Measurements from ENCODE around the gene CFAP141.
A peak's percentile ranks its signal among the peaks of the same experiment; 100 is the strongest.

CFAP141 gene

DNA sequence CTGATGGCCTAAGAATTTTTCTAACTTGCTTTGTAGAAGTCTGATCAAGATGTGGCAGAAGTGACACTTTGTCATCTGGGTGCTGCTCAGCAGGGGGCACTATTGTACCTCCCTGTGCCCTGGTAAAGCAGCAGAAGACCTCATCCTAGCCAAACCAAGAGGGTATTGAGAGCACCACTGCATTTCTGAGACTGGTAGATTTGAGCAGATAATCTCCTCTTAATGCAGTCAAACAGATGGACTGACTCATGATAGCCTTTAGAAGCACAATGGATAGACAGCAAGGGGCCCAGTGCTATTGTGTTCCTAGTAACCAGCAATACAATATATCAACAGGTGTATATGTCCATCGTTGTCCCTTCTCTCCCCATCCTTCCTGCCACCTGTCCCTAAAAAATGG, 20.0 kb downstream of the CFAP141 start:
- peaks cover 0 to under 1% of the 10 kb centered on the region in 2 donors for H3K27me3 ChIP-seq (ENCODE audit: control insufficient read depth in 1 of 2, insufficient read depth in 2 of 2, low read length in 2 of 2)
- H3K9ac ChIP-seq (ENCODE audit: low read length in 2 of 2) = no peak overlapping the region
- H3K27ac ChIP-seq (ENCODE audit: low read length) = no peak overlapping the region
- no peak overlapping the region for H3K4me3 ChIP-seq (ENCODE audit: low read length in 2 of 2)
- H3K9me3 ChIP-seq (ENCODE audit: control insufficient read depth in 2 of 2, low read length in 2 of 2) = no peaks in the 10 kb centered on the region
- H3K36me3 ChIP-seq (ENCODE audit: control insufficient read depth in 2 of 2, insufficient read depth in 2 of 2, low read length in 2 of 2) = no peaks in the 10 kb centered on the region
- peaks cover 18% of the 10 kb centered on the region for H3K4me1 ChIP-seq (ENCODE audit: control insufficient read depth, insufficient read depth, low read length)

DNA sequence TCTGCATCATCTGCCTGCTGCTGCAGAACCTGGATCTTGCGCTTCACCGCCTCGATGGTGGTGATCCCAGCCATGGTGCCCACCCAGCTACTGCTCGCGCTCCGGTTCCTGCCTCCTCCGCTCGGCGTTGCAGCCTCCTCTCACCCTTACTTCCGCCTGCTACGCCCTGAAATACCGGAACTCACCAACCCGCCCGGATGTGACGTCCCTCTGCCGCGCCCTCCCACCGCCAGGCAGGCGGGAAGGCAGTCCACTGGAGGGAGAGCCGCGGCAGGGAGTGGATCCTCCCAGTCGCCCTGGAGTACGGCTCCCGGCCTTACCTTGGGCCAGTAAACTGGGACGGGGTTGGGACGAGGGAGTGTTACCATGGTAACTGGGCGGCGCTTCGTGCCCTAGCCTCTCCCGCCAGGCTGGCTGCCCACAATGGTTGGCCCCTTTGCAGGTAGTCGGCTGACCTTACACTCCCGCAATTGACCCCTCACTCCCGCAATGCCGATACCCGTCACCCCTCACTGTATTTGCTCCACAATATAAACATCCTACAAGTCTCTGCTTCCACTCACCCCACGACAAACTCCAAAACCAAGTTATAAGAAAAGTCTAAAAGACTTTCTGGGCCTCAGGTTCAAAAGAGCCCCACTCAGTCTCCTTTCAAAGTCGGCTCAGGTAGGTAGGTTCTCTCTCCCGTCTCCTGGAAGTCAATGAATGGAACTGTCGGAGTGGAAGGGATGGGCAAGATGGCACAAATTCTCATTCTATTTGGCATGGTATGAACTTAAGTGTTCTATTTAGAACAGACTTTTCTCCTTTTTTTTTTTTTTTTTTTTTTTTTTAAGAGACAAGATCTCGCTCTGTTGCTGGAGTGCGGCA, 22.9 kb downstream of the CFAP141 start:
- Histone ChIP-seq H3K27ac (ENCODE audit: low read length) (peak overlapping the region; percentile 86), H3K27me3 (ENCODE audit: control insufficient read depth in 1 of 2, insufficient read depth in 2 of 2, low read length in 2 of 2) (no peaks in the 10 kb centered on the region), H3K9ac (ENCODE audit: low read length in 2 of 2) (peak overlapping the region; percentile 87 to 89), H3K4me3 (ENCODE audit: low read length in 2 of 2) (peak overlapping the region; percentile 95), H3K4me1 (ENCODE audit: control insufficient read depth, insufficient read depth, low read length) (peaks cover 40% of the 10 kb centered on the region), H3K9me3 (ENCODE audit: control insufficient read depth in 2 of 2, low read length in 2 of 2) (no peaks in the 10 kb centered on the region), H3K36me3 (ENCODE audit: control insufficient read depth in 2 of 2, insufficient read depth in 2 of 2, low read length in 2 of 2) (peaks cover 0 to 2% of the 10 kb centered on the region in 2 donors)

DNA sequence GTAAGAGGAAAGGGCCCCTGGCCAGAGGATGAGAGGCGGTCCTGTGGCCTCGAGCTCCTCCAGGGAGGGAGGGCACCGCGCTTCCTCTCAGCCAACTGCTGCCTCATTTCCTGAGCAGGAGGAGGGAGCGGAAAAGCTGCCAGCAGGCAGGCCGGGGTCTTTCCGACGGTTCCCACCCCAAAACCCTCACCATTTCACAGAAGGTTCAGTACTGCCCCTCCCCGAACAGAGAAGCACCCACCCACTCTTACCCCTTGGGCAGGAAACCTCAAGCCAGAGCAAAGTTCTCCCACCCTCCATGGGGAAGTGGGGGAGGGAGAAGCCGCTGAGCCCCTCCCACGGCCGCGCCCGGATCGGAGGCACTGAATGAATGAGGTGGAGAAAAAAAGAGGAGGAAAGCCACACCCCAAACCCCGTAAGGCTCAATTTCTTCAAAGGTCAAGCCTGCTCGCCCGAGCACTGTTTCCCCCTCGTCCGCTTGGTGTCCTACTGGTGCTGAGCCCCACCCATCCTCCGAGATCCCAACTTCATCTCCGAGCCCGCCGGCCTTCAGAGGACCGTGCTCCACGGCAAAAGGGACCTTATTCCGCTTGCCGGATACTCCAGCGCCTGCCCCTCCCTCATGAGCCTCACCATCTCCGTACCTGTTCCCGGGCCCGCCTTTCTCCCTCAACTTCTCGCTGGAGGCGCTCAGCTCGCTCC, 23.6 kb downstream of the CFAP141 start:
- peaks cover 0 to 2% of the 10 kb centered on the region in 2 donors for H3K36me3 ChIP-seq (ENCODE audit: control insufficient read depth in 2 of 2, insufficient read depth in 2 of 2, low read length in 2 of 2)
- H3K4me3 ChIP-seq (ENCODE audit: low read length in 2 of 2) = peak overlapping the region; percentile 95
- H3K27ac ChIP-seq (ENCODE audit: low read length) = peak overlapping the region; percentile 86
- peaks cover 42% of the 10 kb centered on the region for H3K4me1 ChIP-seq (ENCODE audit: control insufficient read depth, insufficient read depth, low read length)
- H3K9me3 ChIP-seq (ENCODE audit: control insufficient read depth in 2 of 2, low read length in 2 of 2) = no peaks in the 10 kb centered on the region
- H3K9ac ChIP-seq (ENCODE audit: low read length in 2 of 2) = peak overlapping the region; percentile 87 to 89
- no peaks in the 10 kb centered on the region for H3K27me3 ChIP-seq (ENCODE audit: control insufficient read depth in 1 of 2, insufficient read depth in 2 of 2, low read length in 2 of 2)

DNA sequence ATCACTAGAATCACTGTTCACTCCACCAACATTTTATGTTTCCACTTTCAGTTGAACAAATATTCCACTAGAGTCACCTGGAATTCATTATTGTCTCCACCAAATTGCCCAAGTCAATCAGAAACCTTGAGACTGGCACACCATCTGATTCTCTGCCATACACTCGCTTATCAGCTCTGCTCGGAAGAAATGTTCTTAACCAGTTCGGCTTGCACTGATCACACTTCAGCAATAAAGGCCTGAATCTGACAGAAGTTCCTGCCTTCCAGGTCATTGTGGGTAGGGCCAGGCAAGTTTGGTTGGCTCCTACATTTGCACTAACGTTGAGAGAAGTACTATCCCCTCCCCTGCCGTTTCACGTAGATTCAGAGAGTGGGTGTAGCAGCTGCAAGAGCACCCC, 24.2 kb downstream of the CFAP141 start:
- peak overlapping the region; percentile 87 to 89 for H3K9ac ChIP-seq (ENCODE audit: low read length in 2 of 2)
- peak overlapping the region; percentile 86 for H3K27ac ChIP-seq (ENCODE audit: low read length)
- no peaks in the 10 kb centered on the region for H3K27me3 ChIP-seq (ENCODE audit: control insufficient read depth in 1 of 2, insufficient read depth in 2 of 2, low read length in 2 of 2)
- peaks cover 0 to 2% of the 10 kb centered on the region in 2 donors for H3K36me3 ChIP-seq (ENCODE audit: control insufficient read depth in 2 of 2, insufficient read depth in 2 of 2, low read length in 2 of 2)
- no peaks in the 10 kb centered on the region for H3K9me3 ChIP-seq (ENCODE audit: control insufficient read depth in 2 of 2, low read length in 2 of 2)
- peak overlapping the region; percentile 95 for H3K4me3 ChIP-seq (ENCODE audit: low read length in 2 of 2)
- H3K4me1 ChIP-seq (ENCODE audit: control insufficient read depth, insufficient read depth, low read length) = peaks cover 43% of the 10 kb centered on the region

- Histone ChIP-seq H3K4me1 (ENCODE audit: control insufficient read depth, insufficient read depth, low read length) (peaks cover 50% of the 10 kb centered on the region), H3K9ac (ENCODE audit: low read length in 2 of 2) (no peak overlapping the region), H3K27me3 (ENCODE audit: control insufficient read depth in 1 of 2, insufficient read depth in 2 of 2, low read length in 2 of 2) (no peaks in the 10 kb centered on the region), H3K36me3 (ENCODE audit: control insufficient read depth in 2 of 2, insufficient read depth in 2 of 2, low read length in 2 of 2) (peaks cover 4 to 9% of the 10 kb centered on the region in 2 donors), H3K4me3 (ENCODE audit: low read length in 2 of 2) (peak overlapping the region in 1 of 2 donors; percentile 29), H3K9me3 (ENCODE audit: control insufficient read depth in 2 of 2, low read length in 2 of 2) (no peaks in the 10 kb centered on the region), H3K27ac (ENCODE audit: low read length) (no peak overlapping the region)
Measured at GRCh38 chr1:154179946-154180687, 26.0 kb downstream of the CFAP141 start.

- Histone ChIP-seq H3K4me3 (ENCODE audit: low read length in 2 of 2) (no peak overlapping the region), H3K27ac (ENCODE audit: low read length) (no peak overlapping the region), H3K9me3 (ENCODE audit: control insufficient read depth in 2 of 2, low read length in 2 of 2) (no peaks in the 10 kb centered on the region), H3K36me3 (ENCODE audit: control insufficient read depth in 2 of 2, insufficient read depth in 2 of 2, low read length in 2 of 2) (peaks cover 4 to 12% of the 10 kb centered on the region in 2 donors), H3K9ac (ENCODE audit: low read length in 2 of 2) (no peak overlapping the region), H3K4me1 (ENCODE audit: control insufficient read depth, insufficient read depth, low read length) (peaks cover 50% of the 10 kb centered on the region), H3K27me3 (ENCODE audit: control insufficient read depth in 1 of 2, insufficient read depth in 2 of 2, low read length in 2 of 2) (no peaks in the 10 kb centered on the region)
Measured at GRCh38 chr1:154178911-154179811, 27.0 kb downstream of the CFAP141 start.

GRCh38 chr1:154178013-154178412, 28.1 kb downstream of the CFAP141 start:
- peaks cover 43% of the 10 kb centered on the region for H3K4me1 ChIP-seq (ENCODE audit: control insufficient read depth, insufficient read depth, low read length)
- H3K9ac ChIP-seq (ENCODE audit: low read length in 2 of 2) = no peak overlapping the region
- H3K27me3 ChIP-seq (ENCODE audit: control insufficient read depth in 1 of 2, insufficient read depth in 2 of 2, low read length in 2 of 2) = no peaks in the 10 kb centered on the region
- no peak overlapping the region for H3K4me3 ChIP-seq (ENCODE audit: low read length in 2 of 2)
- H3K9me3 ChIP-seq (ENCODE audit: control insufficient read depth in 2 of 2, low read length in 2 of 2) = no peaks in the 10 kb centered on the region
- H3K27ac ChIP-seq (ENCODE audit: low read length) = no peak overlapping the region
- H3K36me3 ChIP-seq (ENCODE audit: control insufficient read depth in 2 of 2, insufficient read depth in 2 of 2, low read length in 2 of 2) = peaks cover 4 to 15% of the 10 kb centered on the region in 2 donors

- Histone ChIP-seq H3K27ac (ENCODE audit: low read length) (no peak overlapping the region), H3K36me3 (ENCODE audit: control insufficient read depth in 2 of 2, insufficient read depth in 2 of 2, low read length in 2 of 2) (peaks cover 19 to 29% of the 10 kb centered on the region in 2 donors), H3K4me1 (ENCODE audit: control insufficient read depth, insufficient read depth, low read length) (peaks cover 34% of the 10 kb centered on the region)
Measured at GRCh38 chr1:154176337-154176736, 29.8 kb downstream of the CFAP141 start.

GRCh38 chr1:154174654-154175053, 31.5 kb downstream of the CFAP141 start:
- no peak overlapping the region for H3K27ac ChIP-seq (ENCODE audit: low read length)
- no peaks in the 10 kb centered on the region for H3K9me3 ChIP-seq (ENCODE audit: control insufficient read depth in 2 of 2, low read length in 2 of 2)
- no peaks in the 10 kb centered on the region for H3K27me3 ChIP-seq (ENCODE audit: control insufficient read depth in 1 of 2, insufficient read depth in 2 of 2, low read length in 2 of 2)
- H3K4me3 ChIP-seq (ENCODE audit: low read length in 2 of 2) = no peak overlapping the region
- peaks cover 21% of the 10 kb centered on the region for H3K4me1 ChIP-seq (ENCODE audit: control insufficient read depth, insufficient read depth, low read length)
- H3K36me3 ChIP-seq (ENCODE audit: control insufficient read depth in 2 of 2, insufficient read depth in 2 of 2, low read length in 2 of 2) = peaks cover 36 to 44% of the 10 kb centered on the region in 2 donors
- no peak overlapping the region for H3K9ac ChIP-seq (ENCODE audit: low read length in 2 of 2)

More at GRCh38 chr1:154176337-154176736, 29.8 kb downstream of the CFAP141 start:
- Histone ChIP-seq H3K9ac (ENCODE audit: low read length in 2 of 2) (no peak overlapping the region), H3K9me3 (ENCODE audit: control insufficient read depth in 2 of 2, low read length in 2 of 2) (no peaks in the 10 kb centered on the region), H3K27me3 (ENCODE audit: control insufficient read depth in 1 of 2, insufficient read depth in 2 of 2, low read length in 2 of 2) (no peaks in the 10 kb centered on the region), H3K4me3 (ENCODE audit: low read length in 2 of 2) (no peak overlapping the region)

GRCh38 chr1:154171880-154172279, 34.3 kb downstream of the CFAP141 start:
- peaks cover 6% of the 10 kb centered on the region for H3K4me1 ChIP-seq (ENCODE audit: control insufficient read depth, insufficient read depth, low read length)
- H3K27me3 ChIP-seq (ENCODE audit: control insufficient read depth in 1 of 2, insufficient read depth in 2 of 2, low read length in 2 of 2) = no peaks in the 10 kb centered on the region
- H3K4me3 ChIP-seq (ENCODE audit: low read length in 2 of 2) = no peak overlapping the region
- peaks cover 55 to 62% of the 10 kb centered on the region in 2 donors for H3K36me3 ChIP-seq (ENCODE audit: control insufficient read depth in 2 of 2, insufficient read depth in 2 of 2, low read length in 2 of 2)
- no peak overlapping the region for H3K9ac ChIP-seq (ENCODE audit: low read length in 2 of 2)
- H3K27ac ChIP-seq (ENCODE audit: low read length) = no peak overlapping the region
- no peaks in the 10 kb centered on the region for H3K9me3 ChIP-seq (ENCODE audit: control insufficient read depth in 2 of 2, low read length in 2 of 2)
